Measurements from ENCODE around the gene GATAD1.
A peak's percentile ranks its signal among the peaks of the same experiment; 100 is the strongest.

The GATAD1 gene

DNA sequence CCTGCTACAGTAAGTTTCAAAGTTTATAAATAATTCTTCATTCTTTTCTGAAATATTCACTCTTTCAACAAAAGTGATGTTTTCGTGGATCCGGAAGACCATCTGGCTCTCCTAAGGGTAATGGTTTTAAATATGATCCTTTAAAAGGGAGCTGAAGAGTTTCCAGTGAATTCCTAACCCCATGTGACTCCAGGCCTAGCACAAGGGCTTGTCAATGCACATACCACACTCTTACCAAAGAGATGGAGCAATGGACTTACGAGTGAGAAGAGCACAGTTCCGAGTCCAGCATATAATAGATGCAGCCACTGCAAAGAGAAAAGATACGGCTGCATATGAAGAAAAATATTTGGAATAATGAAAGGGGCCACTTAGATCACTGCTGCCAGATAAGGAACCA lies 32.1 kb upstream of the GATAD1 start:
- ATAC-seq (ENCODE audit: insufficient read depth, low read depth): no peak
- TF ChIP-seq EZH2 (IDR thresholded peaks at IDR 0.05; ENCODE audit: borderline replicate concordance, low read depth, low read length, severe bottlenecking) (no peak), CTCF (IDR thresholded peaks at IDR 0.05; ENCODE audit: borderline replicate concordance, extremely low read depth, low read length, poor library complexity, severe bottlenecking) (no peak)
- Histone ChIP-seq H3K4me1 (ENCODE audit: insufficient read depth, low read length) (no peaks in the 10 kb centered on the region), H3K4me3 (ENCODE audit: low read depth in 1 of 2, low read length in 2 of 2) (no peak overlapping the region), H3K9me3 (ENCODE audit: insufficient read depth, low read length, severe bottlenecking) (no peaks in the 10 kb centered on the region), H2AFZ (ENCODE audit: low read depth, low read length) (no peak overlapping the region), H3K9ac (ENCODE audit: low read depth, low read length) (no peak overlapping the region), H3K27me3 (ENCODE audit: insufficient read depth, low read length, poor library complexity) (peaks cover 3% of the 10 kb centered on the region), H3K79me2 (ENCODE audit: insufficient read depth, low read length) (no peaks in the 10 kb centered on the region), H3K36me3 (ENCODE audit: insufficient read depth, low read length) (no peaks in the 10 kb centered on the region), H3K27ac (ENCODE audit: low read length) (no peak overlapping the region), H4K20me1 (ENCODE audit: insufficient read depth, low read length) (no peaks in the 10 kb centered on the region), H3K4me2 (ENCODE audit: insufficient read depth, low read length) (no peak overlapping the region)
- no peak for DNase-seq

DNA sequence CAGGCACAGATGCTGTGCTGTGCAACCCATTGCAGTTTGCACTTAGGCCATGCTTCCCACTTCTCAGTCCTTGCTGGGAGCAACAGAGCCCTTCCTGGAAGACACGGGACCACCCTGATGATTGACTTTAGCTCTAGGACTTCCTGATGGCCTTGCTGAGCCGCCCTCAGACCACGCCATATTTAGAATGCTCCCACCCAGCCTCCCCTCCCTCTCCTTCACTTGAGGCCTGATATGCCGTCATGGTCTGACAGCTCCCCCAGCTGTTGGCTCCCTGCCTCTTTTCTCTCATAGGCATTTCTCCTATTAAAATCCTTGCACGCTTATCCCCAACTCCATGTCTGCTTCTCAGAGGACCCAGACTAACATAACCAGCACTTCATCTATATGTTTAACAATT lies 29.4 kb upstream of the GATAD1 start:
- Histone ChIP-seq H3K9me3 (ENCODE audit: insufficient read depth, low read length, severe bottlenecking) (no peaks in the 10 kb centered on the region), H3K9ac (ENCODE audit: low read depth, low read length) (no peak overlapping the region), H3K36me3 (ENCODE audit: insufficient read depth, low read length) (no peaks in the 10 kb centered on the region), H3K79me2 (ENCODE audit: insufficient read depth, low read length) (no peaks in the 10 kb centered on the region), H3K4me1 (ENCODE audit: insufficient read depth, low read length) (no peaks in the 10 kb centered on the region), H3K27ac (ENCODE audit: low read length) (no peak overlapping the region), H4K20me1 (ENCODE audit: insufficient read depth, low read length) (no peaks in the 10 kb centered on the region), H2AFZ (ENCODE audit: low read depth, low read length) (no peak overlapping the region), H3K4me2 (ENCODE audit: insufficient read depth, low read length) (no peak overlapping the region), H3K4me3 (ENCODE audit: low read depth in 1 of 2, low read length in 2 of 2) (no peak overlapping the region), H3K27me3 (ENCODE audit: insufficient read depth, low read length, poor library complexity) (peaks cover 3% of the 10 kb centered on the region)
- ATAC-seq (ENCODE audit: insufficient read depth, low read depth) (no peak), DNase-seq (no peak)
- TF ChIP-seq CTCF (IDR thresholded peaks at IDR 0.05; ENCODE audit: borderline replicate concordance, extremely low read depth, low read length, poor library complexity, severe bottlenecking) (peak; percentile 7), EZH2 (IDR thresholded peaks at IDR 0.05; ENCODE audit: borderline replicate concordance, low read depth, low read length, severe bottlenecking) (no peak)

- no peak overlapping the region for H3K9ac ChIP-seq (ENCODE audit: low read depth, low read length)
- no peaks in the 10 kb centered on the region for H3K36me3 ChIP-seq (ENCODE audit: insufficient read depth, low read length)
- no peak for ATAC-seq (ENCODE audit: insufficient read depth, low read depth)
- H3K4me2 ChIP-seq (ENCODE audit: insufficient read depth, low read length): no peak overlapping the region
- no peaks in the 10 kb centered on the region for H3K9me3 ChIP-seq (ENCODE audit: insufficient read depth, low read length, severe bottlenecking)
- H3K27me3 ChIP-seq (ENCODE audit: insufficient read depth, low read length, poor library complexity): no peaks in the 10 kb centered on the region
- no peak overlapping the region for H3K27ac ChIP-seq (ENCODE audit: low read length)
- no peak for TF ChIP-seq EZH2 (IDR thresholded peaks at IDR 0.05; ENCODE audit: borderline replicate concordance, low read depth, low read length, severe bottlenecking)
- TF ChIP-seq CTCF (IDR thresholded peaks at IDR 0.05; ENCODE audit: borderline replicate concordance, extremely low read depth, low read length, poor library complexity, severe bottlenecking): no peak
- H3K4me3 ChIP-seq (ENCODE audit: low read depth in 1 of 2, low read length in 2 of 2): no peak overlapping the region
- no peak overlapping the region for H2AFZ ChIP-seq (ENCODE audit: low read depth, low read length)
- H3K79me2 ChIP-seq (ENCODE audit: insufficient read depth, low read length): no peaks in the 10 kb centered on the region
- no peaks in the 10 kb centered on the region for H4K20me1 ChIP-seq (ENCODE audit: insufficient read depth, low read length)
- peaks cover 14% of the 10 kb centered on the region for H3K4me1 ChIP-seq (ENCODE audit: insufficient read depth, low read length)
- DNase-seq: no peak
Measured at GRCh38 chr7:92421676-92422435, 25.4 kb upstream of the GATAD1 start.
